Gastrocnemius medialis (tissue), 4 donors: ENCODE data around the gene ZNF408. TPM values are rescaled to one million over a fixed set of nuclear protein-coding genes. Genes with fewer than 3 reads are reported as not detected.

Experiments
- ATAC-seq, 2 donors: fragments of 150-250 bp; one replicate each; pipeline ENCODE4 v1.9.1; 2016
- DNase-seq, 2 donors: peaks; one replicate each; pipeline ENCODE4 v3.0.0-alpha.2; 2019
- H3K27ac ChIP-seq, 4 donors: fragments of 200-600 bp; sonication (generic); 1 replicate in 1 of 4; 2 replicates in 3 of 4; pipeline ENCODE4 v1.5.1; 2016 to 2018; ENCODE audit warnings: mild to moderate bottlenecking in 2 of 4, moderate library complexity in 1 of 4
- H3K27me3 ChIP-seq, 3 donors: fragments of 200-600 bp; sonication (generic) in 2 of 3; 1 replicate in 1 of 3; 2 replicates in 2 of 3; pipeline versions ENCODE4 v1.5.1 to v1.6.0; 2016 to 2019; ENCODE audit warnings: mild to moderate bottlenecking in 1 of 3, moderate library complexity in 1 of 3
- H3K36me3 ChIP-seq, 2 donors: fragments of 200-600 bp; sonication (generic) in 1 of 2; one replicate each; pipeline ENCODE4 v1.5.1; 2017 to 2018
- H3K4me1 ChIP-seq, 2 donors: fragments of 200-600 bp; sonication (generic) in 1 of 2; one replicate each; pipeline ENCODE4 v1.5.1; 2016 to 2017; ENCODE audit warnings: mild to moderate bottlenecking in 2 of 2
- H3K4me3 ChIP-seq, 4 donors: fragments of 200-600 bp; sonication (generic) in 3 of 4; 1 replicate in 1 of 4; 2 replicates in 3 of 4; pipeline ENCODE4 v1.5.1; 2016 to 2019; ENCODE audit warnings: mild to moderate bottlenecking in 2 of 4
- H3K9me3 ChIP-seq, 3 donors: fragments of 200-600 bp; sonication (generic) in 2 of 3; 1 replicate in 1 of 3; 2 replicates in 2 of 3; pipeline ENCODE4 v1.5.1; 2016 to 2019
- POLR2A ChIP-seq, 2 donors: fragments of 450-650 bp; IDR thresholded peaks; one replicate each; pipeline ENCODE4 v1.6.1; 2017; ENCODE audit warnings: antibody characterized with exemption in 2 of 2, mild to moderate bottlenecking in 2 of 2, moderate library complexity in 2 of 2
- in situ Hi-C, 4 donors: fragments of 200-750 bp; cut with MboI; loops; one replicate each; pipeline versions ENCODE4 v1.15.0 to v1.8.0; 2017; ENCODE audit warnings: low sequenced_read_pairs in 4 of 4
- intact Hi-C: fragments of 100-400 bp; cut with DNase I; formaldehyde crosslinking; loops from one replicate; pipeline ENCODE4 v1.15.1; 2023; ENCODE audit warnings: low total_unique reads
- total RNA-seq, 4 donors: library from RNA; depleted of rRNA; stranded (reverse); fragments of >200 nt; gene quantifications; one replicate each; pipeline versions ENCODE4 v1.1.0 to v1.2.3, GENCODE V29; 2016
- TF ChIP-seq, protein P1 (sequence below), 5 experiments: fragments of 450-650 bp in 3 of 5; fragments of 200-600 bp in 2 of 5; sonication (generic) in 2 of 5; IDR thresholded peaks in 4 of 5; conservative IDR thresholded peaks in 1 of 5; 1 replicate in 4 of 5; 2 replicates in 1 of 5; pipeline ENCODE4 v1.5.1; 2016 to 2019; ENCODE audit warnings: antibody characterized with exemption in 5 of 5, mild to moderate bottlenecking in 3 of 5, moderate library complexity in 3 of 5

Gene ZNF408
- total RNA-seq, 4 donors from 2014 or later = 17.7 to 25.2 (median 19.3) TPM

DNA sequence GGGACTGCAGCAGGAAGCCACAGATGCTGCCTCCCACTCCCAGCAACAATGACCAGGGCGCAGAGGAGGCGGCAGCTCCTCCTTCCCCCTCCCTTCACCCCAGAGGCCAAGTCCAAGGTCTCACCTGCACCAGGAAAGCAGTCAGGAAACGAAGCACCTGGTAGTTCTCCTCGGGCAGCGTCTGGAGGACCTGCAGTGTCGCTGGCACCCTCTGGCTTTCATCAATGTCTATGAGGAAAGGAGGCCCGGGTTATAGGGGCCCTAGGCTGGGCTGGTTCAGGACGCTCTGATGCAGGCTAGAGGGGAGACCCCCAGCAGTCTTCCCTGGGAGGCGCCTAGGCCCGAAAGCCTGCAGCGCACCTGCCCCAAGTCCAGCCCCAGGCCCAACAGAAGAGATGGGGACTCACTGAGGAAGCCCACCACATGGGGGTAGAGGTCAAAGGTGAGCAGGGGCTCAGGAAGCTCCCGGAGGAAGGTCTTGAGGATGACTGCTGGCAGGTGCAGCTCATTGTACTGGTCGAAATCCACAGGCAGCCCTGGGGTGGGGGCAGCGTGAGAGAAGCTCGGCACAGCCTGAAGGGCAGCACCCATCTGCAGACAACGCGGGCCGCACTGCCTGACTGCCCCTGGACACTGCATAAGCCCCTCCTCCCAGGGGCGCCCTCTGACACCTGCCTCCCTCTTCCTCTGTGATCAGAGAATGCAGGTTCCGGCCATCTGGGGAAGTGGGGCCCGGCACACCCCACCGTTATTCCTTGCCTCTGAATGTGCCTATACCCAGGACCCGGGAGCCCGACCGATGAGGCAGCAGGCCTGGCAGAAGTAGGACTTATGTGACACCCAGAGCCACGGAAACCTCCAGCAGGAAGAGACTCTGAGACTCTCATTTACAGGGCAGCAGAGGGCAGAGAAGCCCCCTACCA lies 21.3 kb upstream of the ZNF408 start:
- Histone ChIP-seq H3K27me3 (no peaks in the 10 kb centered on the region), H3K9me3 (no peaks in the 10 kb centered on the region), H3K27ac (no peak overlapping the region), H3K36me3 (peaks cover 0 to 41% of the 10 kb centered on the region in 2 donors), H3K4me3 (no peak overlapping the region), H3K4me1 (peaks cover 25 to 43% of the 10 kb centered on the region in 2 donors)
- TF ChIP-seq, protein P1, sequence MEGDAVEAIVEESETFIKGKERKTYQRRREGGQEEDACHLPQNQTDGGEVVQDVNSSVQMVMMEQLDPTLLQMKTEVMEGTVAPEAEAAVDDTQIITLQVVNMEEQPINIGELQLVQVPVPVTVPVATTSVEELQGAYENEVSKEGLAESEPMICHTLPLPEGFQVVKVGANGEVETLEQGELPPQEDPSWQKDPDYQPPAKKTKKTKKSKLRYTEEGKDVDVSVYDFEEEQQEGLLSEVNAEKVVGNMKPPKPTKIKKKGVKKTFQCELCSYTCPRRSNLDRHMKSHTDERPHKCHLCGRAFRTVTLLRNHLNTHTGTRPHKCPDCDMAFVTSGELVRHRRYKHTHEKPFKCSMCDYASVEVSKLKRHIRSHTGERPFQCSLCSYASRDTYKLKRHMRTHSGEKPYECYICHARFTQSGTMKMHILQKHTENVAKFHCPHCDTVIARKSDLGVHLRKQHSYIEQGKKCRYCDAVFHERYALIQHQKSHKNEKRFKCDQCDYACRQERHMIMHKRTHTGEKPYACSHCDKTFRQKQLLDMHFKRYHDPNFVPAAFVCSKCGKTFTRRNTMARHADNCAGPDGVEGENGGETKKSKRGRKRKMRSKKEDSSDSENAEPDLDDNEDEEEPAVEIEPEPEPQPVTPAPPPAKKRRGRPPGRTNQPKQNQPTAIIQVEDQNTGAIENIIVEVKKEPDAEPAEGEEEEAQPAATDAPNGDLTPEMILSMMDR (IDR thresholded peaks at IDR 0.05 in 4 of 5, conservative IDR thresholded peaks at IDR 0.05 in 1 of 5) = no peak
- TF ChIP-seq POLR2A (IDR thresholded peaks at IDR 0.05) = no peak
- in situ Hi-C loops (no loop called here), intact Hi-C loops (no loop called here)
- DNase-seq (no peak), ATAC-seq (no peak)

DNA sequence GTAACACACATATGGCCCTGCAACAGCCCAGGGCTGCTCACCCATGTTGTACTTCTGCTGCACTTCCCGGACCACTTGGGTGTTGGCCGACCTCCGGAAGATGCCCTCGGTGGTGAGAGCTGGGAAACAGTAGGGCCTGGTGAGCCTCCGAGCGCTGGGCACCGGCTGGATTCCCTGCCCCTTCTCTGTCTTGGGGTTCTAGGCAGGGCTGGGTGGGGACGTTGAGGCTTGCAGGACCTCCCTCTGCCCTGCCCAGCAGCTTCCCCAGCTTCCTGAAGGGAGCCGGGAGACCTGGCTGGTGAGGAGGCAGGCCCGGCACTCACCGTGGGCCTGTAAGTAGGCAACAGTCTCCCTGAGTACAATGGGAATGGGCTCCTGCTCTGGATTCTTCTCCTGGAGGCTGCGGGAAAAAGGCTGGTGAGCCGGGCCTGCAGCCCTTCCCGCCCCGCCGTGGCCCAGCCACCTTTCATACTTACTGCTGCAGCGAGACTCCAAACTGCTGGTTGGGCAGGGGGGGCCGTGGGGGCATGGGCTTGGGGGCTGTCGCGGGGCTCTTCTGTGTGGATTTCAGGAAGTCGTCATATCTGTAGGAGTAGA lies 20.6 kb upstream of the ZNF408 start:
- H3K27ac ChIP-seq = no peak overlapping the region
- in situ Hi-C loops = no loop called here

DNA sequence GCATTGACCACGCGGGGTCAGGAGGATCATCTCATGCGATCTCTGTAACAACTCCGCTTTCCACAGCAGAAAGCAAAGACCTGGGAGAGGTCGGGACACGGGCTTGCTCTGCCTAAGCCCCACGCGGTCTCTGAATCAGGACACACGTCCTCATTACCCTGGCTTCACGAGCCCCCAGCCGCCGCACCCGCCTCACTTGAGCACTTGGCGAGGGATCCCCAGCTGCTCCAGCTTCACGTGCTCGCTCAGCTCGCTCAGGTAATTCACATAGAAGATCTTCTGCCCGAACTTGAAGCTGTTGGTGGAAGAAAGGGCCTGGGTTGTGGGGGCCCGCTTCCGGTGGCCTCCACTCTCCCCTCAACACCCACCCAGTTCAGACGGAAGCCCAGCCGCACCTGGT lies 20.0 kb upstream of the ZNF408 start:
- ATAC-seq (no peak), DNase-seq (no peak)
- in situ Hi-C loops = no loop called here
- no peak overlapping the region for H3K27ac ChIP-seq
- intact Hi-C loops = no loop called here
- no peaks in the 10 kb centered on the region for H3K27me3 ChIP-seq
- no peak overlapping the region for H3K4me3 ChIP-seq
- TF ChIP-seq, protein P1 (IDR thresholded peaks at IDR 0.05 in 4 of 5, conservative IDR thresholded peaks at IDR 0.05 in 1 of 5) = no peak
- TF ChIP-seq POLR2A (IDR thresholded peaks at IDR 0.05) = no peak
- H3K9me3 ChIP-seq = no peaks in the 10 kb centered on the region
- peaks cover 20 to 41% of the 10 kb centered on the region in 2 donors for H3K4me1 ChIP-seq
- H3K36me3 ChIP-seq = peaks cover 0 to 47% of the 10 kb centered on the region in 2 donors

More for the DNA sequence above, 20.6 kb upstream of the ZNF408 start:
- Histone ChIP-seq H3K4me1 (peaks cover 22 to 43% of the 10 kb centered on the region in 2 donors), H3K9me3 (no peaks in the 10 kb centered on the region), H3K36me3 (peaks cover 0 to 41% of the 10 kb centered on the region in 2 donors), H3K27me3 (no peaks in the 10 kb centered on the region), H3K4me3 (no peak overlapping the region)
- no peak for TF ChIP-seq POLR2A (IDR thresholded peaks at IDR 0.05)
- TF ChIP-seq, protein P1 (IDR thresholded peaks at IDR 0.05 in 4 of 5, conservative IDR thresholded peaks at IDR 0.05 in 1 of 5) = no peak
- ATAC-seq (no peak), DNase-seq (no peak)
- intact Hi-C loops = no loop called here

DNA sequence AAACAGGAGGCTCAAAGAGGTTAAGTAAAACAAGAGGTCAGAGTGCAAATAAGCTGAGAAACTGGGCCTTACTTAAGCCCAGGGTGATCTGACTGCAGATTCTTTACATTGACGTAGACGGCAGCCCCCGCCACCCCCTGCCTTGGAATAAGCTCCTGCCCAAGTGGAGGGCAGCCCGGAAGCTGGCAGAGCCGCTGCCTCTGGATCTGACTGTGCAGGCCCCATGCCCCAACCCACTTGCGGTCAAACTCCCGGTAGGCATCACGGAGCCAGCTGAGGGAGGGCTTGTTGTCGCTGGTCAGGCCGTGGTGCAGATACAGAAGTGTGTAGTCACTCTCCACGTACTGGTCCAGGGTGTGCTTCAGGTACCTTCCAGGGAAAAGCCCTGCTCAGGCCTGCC lies 19.0 kb upstream of the ZNF408 start:
- intact Hi-C loops (no loop called here), in situ Hi-C loops (no loop called here)
- TF ChIP-seq POLR2A (IDR thresholded peaks at IDR 0.05) = no peak
- TF ChIP-seq, protein P1 (IDR thresholded peaks at IDR 0.05 in 4 of 5, conservative IDR thresholded peaks at IDR 0.05 in 1 of 5) = no peak
- H3K36me3 ChIP-seq = peaks cover 0 to 51% of the 10 kb centered on the region in 2 donors
- DNase-seq (no peak), ATAC-seq (no peak)
- peaks cover 17 to 34% of the 10 kb centered on the region in 2 donors for H3K4me1 ChIP-seq
- H3K27me3 ChIP-seq = no peaks in the 10 kb centered on the region
- H3K27ac ChIP-seq = no peak overlapping the region
- no peaks in the 10 kb centered on the region for H3K9me3 ChIP-seq
- H3K4me3 ChIP-seq = no peak overlapping the region
